Measurements from ENCODE around the gene IFTAP. TPM values are rescaled to one million over a fixed set of nuclear protein-coding genes. Genes with fewer than 3 reads are reported as not detected.

Gene IFTAP
- total RNA-seq, 1 donor from 2014 or later, result 31.8 TPM

- no peak for DNase-seq (ENCODE audit: low spot score)
Observed at GRCh38 chr11:36596880-36597279, 2.6 kb downstream of the IFTAP start.

GRCh38 chr11:36598051-36598450 lies 3.7 kb downstream of the IFTAP start, which contains the start of gene RAG2:
Gene RAG2 (minus strand): TSS chr11:36598236. CDS start chr11:36594168, 4,068 bp downstream.
- DNase-seq (ENCODE audit: low spot score), result no peak

- no peak for DNase-seq (ENCODE audit: low spot score)
Observed at GRCh38 chr11:36600180-36600579, 5.9 kb downstream of the IFTAP start.

GRCh38 chr11:36601155-36601554 lies 6.9 kb downstream of the IFTAP start:
- no peak for DNase-seq (ENCODE audit: low spot score)

- no peak for DNase-seq (ENCODE audit: low spot score)
Observed at GRCh38 chr11:36602135-36602534, 7.8 kb downstream of the IFTAP start.

GRCh38 chr11:36605221-36606216 lies 11.2 kb downstream of the IFTAP start:
- DNase-seq (ENCODE audit: low spot score), result no peak

- DNase-seq (ENCODE audit: low spot score), result no peak
Observed at GRCh38 chr11:36608491-36609199, 14.3 kb downstream of the IFTAP start.

- DNase-seq (ENCODE audit: low spot score), result no peak
Observed at GRCh38 chr11:36609383-36609782, 15.1 kb downstream of the IFTAP start.

- no peak for DNase-seq (ENCODE audit: low spot score)
Observed at GRCh38 chr11:36615826-36616225, 21.5 kb downstream of the IFTAP start.

GRCh38 chr11:36617543-36618362 lies 23.5 kb downstream of the IFTAP start:
- no peak for DNase-seq (ENCODE audit: low spot score)

GRCh38 chr11:36618363-36619047 lies 24.2 kb downstream of the IFTAP start:
- no peak for DNase-seq (ENCODE audit: low spot score)

GRCh38 chr11:36619502-36619901 lies 25.2 kb downstream of the IFTAP start:
- DNase-seq (ENCODE audit: low spot score), result peak; percentile 35

- no peak for DNase-seq (ENCODE audit: low spot score)
Observed at GRCh38 chr11:36620246-36620645, 25.9 kb downstream of the IFTAP start.

- peak; percentile 65 for DNase-seq (ENCODE audit: low spot score)
Observed at GRCh38 chr11:36622431-36623136, 28.3 kb downstream of the IFTAP start.

GRCh38 chr11:36623494-36623893 lies 29.2 kb downstream of the IFTAP start:
- DNase-seq (ENCODE audit: low spot score), result no peak

- no peak for DNase-seq (ENCODE audit: low spot score)
Observed at GRCh38 chr11:36627006-36627405, 32.7 kb downstream of the IFTAP start.

- DNase-seq (ENCODE audit: low spot score), result no peak
Observed at GRCh38 chr11:36627471-36627870, 33.2 kb downstream of the IFTAP start.

- no peak for DNase-seq (ENCODE audit: low spot score)
Observed at GRCh38 chr11:36628141-36628540, 33.8 kb downstream of the IFTAP start.

- DNase-seq (ENCODE audit: low spot score), result peak; percentile 20
Observed at GRCh38 chr11:36628765-36629244, 34.5 kb downstream of the IFTAP start.

- no peak for DNase-seq (ENCODE audit: low spot score)
Observed at GRCh38 chr11:36631774-36632173, 37.5 kb downstream of the IFTAP start.

Data from umbilical cord (tissue), 2 donors.